Stimulated activated CD8-positive, alpha-beta memory T cell treated with anti-CD3 and anti-CD28 coated beads, Interleukin-15, amount 100 ng/mL, for 48 hours (primary cell): ENCODE results near the gene NOS2.
"Not testable (repeated sequence)": the region's sequence is repeated elsewhere in the genome, so short reads cannot be mapped to it uniquely, and the experiment has no call there.

Source experiments
- DNase-seq, 2 donors: peaks; one replicate each; pipeline ENCODE4 v3.0.0-alpha.2; 2020; ENCODE audit warnings: low read depth in 2 of 2

Gene NOS2

GRCh38 chr17:27755706-27756466 lies 44.4 kb downstream of the NOS2 start:
- DNase-seq: no peak

GRCh38 chr17:27754549-27754948 lies 45.8 kb downstream of the NOS2 start:
- no peak for DNase-seq

GRCh38 chr17:27753726-27754125 lies 46.6 kb downstream of the NOS2 start:
- not testable (repeated sequence) for DNase-seq

GRCh38 chr17:27752831-27753619 lies 47.3 kb downstream of the NOS2 start:
- not testable (repeated sequence) for DNase-seq

GRCh38 chr17:27751622-27752490 lies 48.5 kb downstream of the NOS2 start:
- no peak for DNase-seq

- DNase-seq: no peak
These were observed 49.2 kb downstream of the NOS2 start for GRCh38 chr17:27751166-27751565.

GRCh38 chr17:27749562-27750150 lies 50.7 kb downstream of the NOS2 start:
- not testable (repeated sequence) for DNase-seq

GRCh38 chr17:27748360-27748825 lies 51.9 kb downstream of the NOS2 start:
- DNase-seq: no peak

- DNase-seq: no peak
These were observed 52.6 kb downstream of the NOS2 start for GRCh38 chr17:27747462-27748359.

- no peak for DNase-seq
These were observed 53.4 kb downstream of the NOS2 start for GRCh38 chr17:27746881-27747280.

- DNase-seq: not testable (repeated sequence)
These were observed 54.0 kb downstream of the NOS2 start for GRCh38 chr17:27746320-27746719.

GRCh38 chr17:27745207-27745830 lies 55.0 kb downstream of the NOS2 start:
- DNase-seq: not testable (repeated sequence)

GRCh38 chr17:27743281-27743885 lies 56.9 kb downstream of the NOS2 start:
- no peak for DNase-seq

GRCh38 chr17:27741971-27742575 lies 58.3 kb downstream of the NOS2 start:
- no peak for DNase-seq

- DNase-seq: no peak
These were observed 58.9 kb downstream of the NOS2 start for GRCh38 chr17:27741361-27741861.

GRCh38 chr17:27740541-27740940 lies 59.8 kb downstream of the NOS2 start:
- DNase-seq: not testable (repeated sequence)

- no peak for DNase-seq
These were observed 66.6 kb downstream of the NOS2 start for GRCh38 chr17:27733773-27734172.

- not testable (repeated sequence) for DNase-seq
These were observed 67.6 kb downstream of the NOS2 start for GRCh38 chr17:27732746-27733145.

GRCh38 chr17:27725982-27726381 lies 74.3 kb downstream of the NOS2 start:
- not testable (repeated sequence) for DNase-seq
